Measurements from ENCODE around the gene CHCHD3. TPM values are rescaled to one million over a fixed set of nuclear protein-coding genes. Genes with fewer than 3 reads are reported as not detected.

CHCHD3 gene
- total RNA-seq = 47.5 and 60.1 TPM in 2 replicates

DNA sequence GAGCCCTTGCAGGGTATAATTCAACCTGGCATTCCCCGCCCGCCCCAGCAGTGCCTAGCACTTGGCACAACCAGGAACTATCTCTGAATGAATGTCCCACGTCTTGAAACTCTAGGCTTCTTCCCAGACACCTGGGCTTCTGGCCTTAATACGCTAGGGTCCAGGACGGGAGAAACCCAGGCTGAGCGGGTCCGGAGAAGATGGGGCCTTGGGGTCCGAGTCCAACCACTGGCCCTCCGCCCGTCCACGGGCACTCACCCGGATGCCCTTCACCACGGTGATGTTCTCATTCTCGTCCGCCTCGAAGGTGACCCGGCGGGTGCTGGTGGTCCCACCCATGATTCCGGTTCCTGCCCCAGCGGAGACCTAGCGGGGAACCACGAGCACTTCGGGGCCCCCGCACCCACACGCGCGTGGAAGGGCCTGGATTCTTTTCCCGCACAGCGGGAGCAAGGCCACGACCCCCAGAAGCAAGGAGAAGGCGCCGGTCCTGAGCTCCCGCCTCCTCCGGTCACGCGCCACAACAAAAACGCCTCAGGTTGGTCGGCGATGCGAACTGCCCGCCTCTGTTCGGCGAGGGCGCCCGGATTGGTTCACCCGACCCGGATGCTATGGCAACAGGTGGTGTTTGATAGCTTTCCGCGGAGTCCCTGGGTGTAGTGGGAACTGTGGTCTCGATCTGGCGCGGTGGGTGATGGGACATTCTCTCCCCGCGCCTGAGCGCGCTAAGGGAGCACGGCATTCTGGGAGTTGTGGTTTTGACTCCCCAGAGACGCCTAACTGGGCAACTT lies at the start of gene CHCHD3:
TSS of gene CHCHD3 (minus strand) at position 492 of the 791 bp plus-strand sequence. CDS start at position 339, 153 bp downstream.
- peak; percentile 94 to 98 for DNase-seq (ENCODE audit: low read depth in 2 of 2)

DNA sequence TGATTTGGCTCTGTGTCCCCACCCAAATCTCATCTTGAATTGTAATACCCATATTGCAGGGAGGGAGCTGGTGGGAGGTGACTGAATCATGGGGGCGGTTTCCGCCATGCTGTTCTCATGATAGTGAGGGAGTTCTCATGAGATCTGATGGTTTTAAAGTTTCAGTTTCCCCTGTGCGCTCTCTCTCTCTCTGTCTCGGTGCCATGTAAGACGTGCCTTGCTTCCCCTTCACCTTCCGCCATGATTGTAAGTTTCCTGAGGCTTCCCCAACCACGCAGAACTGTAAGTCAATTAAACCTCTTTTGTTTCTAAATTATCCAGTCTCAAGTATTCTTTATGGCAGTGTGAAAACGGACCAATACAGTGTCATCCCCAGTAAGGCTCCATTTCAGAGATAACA lies 48.3 kb upstream of the CHCHD3 start:
- DNase-seq (ENCODE audit: low read depth in 2 of 2) = no peak

DNA sequence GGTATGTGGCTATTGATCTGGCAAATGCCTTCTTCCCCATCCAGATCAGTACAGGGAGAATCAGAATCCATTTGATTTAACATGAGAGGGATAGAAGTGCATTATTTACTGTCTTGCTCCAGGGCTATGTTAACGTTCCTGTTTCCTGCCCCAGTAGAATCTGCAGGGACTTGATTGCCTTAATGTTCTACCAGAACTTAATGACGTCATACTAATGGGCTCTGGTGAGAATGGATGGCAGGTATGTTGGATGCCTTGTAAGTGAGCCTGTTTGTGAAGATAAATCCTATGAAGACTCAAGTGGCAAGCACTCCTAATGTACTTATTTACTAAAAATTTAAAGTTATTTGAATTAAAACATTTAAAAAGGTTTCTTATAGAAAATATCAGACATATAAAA lies 44.5 kb upstream of the CHCHD3 start:
- no peak for DNase-seq (ENCODE audit: low read depth in 2 of 2)

GRCh38 chr7:133124974-133125373 lies 43.1 kb upstream of the CHCHD3 start:
- DNase-seq (ENCODE audit: low read depth in 2 of 2) = no peak

- no peak for DNase-seq (ENCODE audit: low read depth in 2 of 2)
Observed at GRCh38 chr7:133121175-133121844, 39.4 kb upstream of the CHCHD3 start.

DNA sequence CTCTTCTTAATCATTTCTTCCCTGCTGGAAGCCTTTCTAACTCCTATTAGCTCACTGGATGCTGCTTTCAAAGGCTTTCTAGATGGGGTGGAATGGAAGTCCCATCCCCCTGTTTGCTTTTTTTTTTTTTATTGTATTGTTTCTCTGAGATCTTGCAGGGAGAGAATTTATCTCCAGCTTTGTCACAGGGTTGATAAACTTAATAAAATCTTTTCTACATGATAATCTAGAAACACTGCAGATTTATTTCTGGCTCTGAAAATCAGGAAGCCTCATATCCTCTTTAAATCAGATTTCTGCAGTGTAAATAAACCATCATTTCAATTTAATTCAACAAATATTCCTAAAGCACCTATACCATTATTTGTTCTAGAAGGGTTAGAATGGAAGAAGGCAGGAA lies 37.2 kb upstream of the CHCHD3 start:
- no peak for DNase-seq (ENCODE audit: low read depth in 2 of 2)

GRCh38 chr7:133118261-133118660 lies 36.4 kb upstream of the CHCHD3 start:
- no peak for DNase-seq (ENCODE audit: low read depth in 2 of 2)

- DNase-seq (ENCODE audit: low read depth in 2 of 2) = no peak
Observed at GRCh38 chr7:133117452-133117851, 35.6 kb upstream of the CHCHD3 start.

DNA sequence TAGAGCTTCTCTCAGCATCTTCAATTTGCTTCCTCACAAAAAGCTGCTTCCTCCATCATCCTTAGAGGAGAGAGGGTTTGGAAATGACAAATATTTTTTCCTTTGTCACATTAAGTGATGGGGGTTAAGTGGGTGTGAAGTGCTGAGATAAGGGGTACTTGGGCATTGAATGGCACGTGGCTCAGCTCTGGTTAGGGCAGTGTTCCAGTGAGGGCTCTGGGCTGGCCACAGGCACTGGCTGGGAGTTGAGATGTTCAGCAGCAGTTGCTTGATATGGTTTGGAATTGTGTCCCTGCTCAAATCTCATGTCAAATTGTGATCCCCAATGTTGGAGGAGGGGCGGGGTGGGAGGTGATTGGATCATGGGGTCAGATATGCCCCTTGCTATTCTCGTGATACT lies 33.7 kb upstream of the CHCHD3 start:
- no peak for DNase-seq (ENCODE audit: low read depth in 2 of 2)

GRCh38 chr7:133114519-133114918 lies 32.6 kb upstream of the CHCHD3 start:
- DNase-seq (ENCODE audit: low read depth in 2 of 2) = no peak

DNA sequence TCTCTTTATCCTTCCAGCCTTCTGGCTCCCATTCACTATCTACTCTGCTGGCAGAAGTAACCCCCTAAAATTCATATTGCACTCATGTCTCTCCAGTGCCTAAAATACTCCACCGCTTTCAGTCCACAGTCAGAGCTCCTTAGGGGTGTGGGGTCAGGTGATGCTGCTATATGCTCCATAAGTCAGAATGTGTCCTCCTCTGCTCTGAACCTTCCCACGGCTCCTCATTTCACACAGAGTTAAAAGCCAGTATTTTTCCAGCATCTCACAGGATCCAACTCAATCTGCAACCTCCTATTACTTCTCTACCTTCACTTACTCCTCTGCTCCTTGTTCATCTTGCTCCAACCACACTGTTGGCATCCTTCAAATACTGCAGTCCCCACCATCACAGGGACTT lies 31.1 kb upstream of the CHCHD3 start:
- no peak for DNase-seq (ENCODE audit: low read depth in 2 of 2)

GRCh38 chr7:133112335-133112734 lies 30.4 kb upstream of the CHCHD3 start:
- DNase-seq (ENCODE audit: low read depth in 2 of 2) = no peak

GRCh38 chr7:133110312-133110711 lies 28.4 kb upstream of the CHCHD3 start:
- DNase-seq (ENCODE audit: low read depth in 2 of 2) = no peak

DNA sequence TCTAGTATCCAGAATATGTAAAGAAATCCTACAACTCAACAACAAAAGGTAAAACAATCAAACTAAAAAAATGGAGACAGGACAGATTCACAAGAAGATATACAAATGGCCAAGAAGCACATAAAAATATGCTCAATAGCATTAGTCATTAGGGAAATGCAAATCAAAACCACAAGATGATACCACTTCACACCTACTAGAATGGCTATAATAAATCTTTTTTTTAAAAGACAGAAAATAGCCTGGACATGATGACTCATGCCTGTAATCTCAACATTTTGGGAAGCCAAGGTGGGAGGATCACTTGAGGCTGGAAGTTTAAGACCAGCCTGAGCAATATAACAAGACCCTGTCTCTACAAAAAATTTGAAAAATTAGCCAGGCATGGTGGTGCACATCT lies 27.9 kb upstream of the CHCHD3 start:
- DNase-seq (ENCODE audit: low read depth in 2 of 2) = no peak

DNA sequence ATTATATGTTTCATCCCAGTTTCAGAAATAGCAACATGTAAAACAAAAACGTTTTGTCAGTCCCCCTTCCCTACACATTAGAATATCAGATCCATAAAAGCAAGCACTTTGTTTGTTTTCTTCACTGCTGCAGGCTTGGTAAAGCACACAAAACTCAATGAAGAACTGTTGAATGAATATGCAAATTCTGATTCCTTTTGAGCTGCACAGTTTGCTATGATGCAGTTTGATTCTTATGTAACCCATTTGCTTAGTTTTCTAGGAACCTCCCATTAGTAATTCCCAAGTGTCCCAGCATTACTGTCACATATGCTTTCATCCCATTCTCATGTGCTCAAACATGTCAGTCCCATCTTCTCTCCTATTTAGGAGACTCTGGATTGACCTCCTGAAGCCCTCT lies 26.1 kb upstream of the CHCHD3 start:
- no peak for DNase-seq (ENCODE audit: low read depth in 2 of 2)

DNA sequence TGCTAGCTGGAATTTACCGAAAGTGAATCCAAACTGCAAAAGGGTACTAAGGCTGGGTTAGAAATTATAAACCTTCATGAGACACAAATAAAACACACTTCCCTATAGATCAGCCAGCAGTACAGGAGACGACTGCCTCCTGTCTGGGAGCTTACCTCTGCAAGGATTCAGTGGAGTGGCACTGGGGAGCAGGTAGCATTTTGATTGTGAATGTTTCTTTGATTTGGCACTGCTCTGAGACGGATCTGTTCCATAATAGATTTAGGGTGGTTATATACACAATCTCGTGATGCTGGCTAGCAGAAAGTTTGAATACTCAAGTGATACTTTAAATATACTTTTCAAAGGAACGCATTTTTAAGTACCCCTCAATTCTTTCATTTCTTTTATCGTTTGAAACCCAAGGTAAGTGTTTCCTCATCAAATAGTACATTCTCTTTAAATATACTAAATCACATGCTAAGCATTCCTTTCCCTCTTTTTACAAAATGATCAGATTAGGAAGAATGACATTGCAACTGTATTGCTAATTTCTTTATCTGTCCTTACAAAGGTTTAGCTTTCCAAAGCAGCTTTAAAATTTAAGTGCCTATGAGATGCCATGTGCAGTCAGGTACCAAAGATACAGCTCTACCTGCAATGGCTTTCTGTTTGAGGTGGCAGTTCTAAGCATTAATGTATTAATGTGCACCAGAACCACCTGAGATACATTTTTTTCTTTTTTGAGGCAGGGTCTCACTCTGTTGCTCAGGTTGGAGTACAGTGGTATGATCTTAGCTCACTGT lies 20.6 kb upstream of the CHCHD3 start:
- DNase-seq (ENCODE audit: low read depth in 2 of 2) = no peak

- DNase-seq (ENCODE audit: low read depth in 2 of 2) = no peak
Observed at GRCh38 chr7:133099633-133100286, 17.9 kb upstream of the CHCHD3 start.

DNA sequence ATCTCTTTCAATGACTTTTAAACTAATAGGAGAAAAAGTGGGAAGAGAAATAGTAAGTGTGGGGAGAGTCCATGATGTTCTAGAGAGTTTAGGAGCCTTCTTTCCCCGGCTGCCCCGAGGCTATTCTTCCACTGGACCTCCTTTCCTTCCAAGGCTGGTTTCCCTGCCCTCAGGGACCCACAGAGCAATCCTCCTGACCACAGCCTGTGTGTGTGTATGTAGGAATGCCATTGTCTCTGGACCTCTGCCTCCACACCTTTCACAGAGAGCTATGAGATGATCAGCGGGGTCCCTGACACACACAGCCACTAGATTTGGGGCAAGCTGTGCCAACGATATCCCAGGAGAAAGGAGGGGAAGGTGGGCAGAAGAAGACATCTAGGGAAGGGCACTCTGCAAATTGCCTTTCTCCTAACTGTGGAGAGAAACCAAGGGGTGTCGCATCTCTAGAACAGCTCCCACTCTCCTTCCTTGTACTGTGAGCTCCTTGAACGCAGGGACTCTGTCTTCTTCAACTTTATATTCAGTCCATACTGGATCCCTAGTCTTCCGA lies 13.3 kb upstream of the CHCHD3 start:
- no peak for DNase-seq (ENCODE audit: low read depth in 2 of 2)

DNA sequence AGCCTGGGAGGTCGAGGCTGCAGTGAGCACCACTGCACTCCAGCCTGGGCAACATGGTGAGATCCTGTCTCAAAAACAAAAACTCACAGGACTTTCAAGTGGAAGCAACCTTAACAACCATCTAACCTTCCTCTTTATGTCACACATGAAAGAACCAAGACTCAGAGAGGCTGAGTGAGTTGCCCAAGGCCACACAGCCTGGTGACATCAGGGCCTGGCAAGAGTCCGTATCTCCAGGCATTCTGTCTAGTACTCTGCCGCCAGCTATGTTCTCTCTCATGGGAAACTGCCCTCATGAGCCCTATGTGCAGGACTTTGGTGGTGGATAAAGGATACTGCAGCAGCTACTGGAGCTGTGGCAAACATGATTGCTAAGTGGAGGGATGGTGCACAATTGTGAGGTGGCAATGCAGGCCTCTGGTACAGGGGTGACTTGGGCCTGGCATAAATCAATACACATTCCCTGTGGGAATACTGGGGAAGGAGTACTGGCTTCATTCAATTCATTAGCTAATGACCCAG lies 10.1 kb upstream of the CHCHD3 start:
- DNase-seq (ENCODE audit: low read depth in 2 of 2) = no peak

- no peak for DNase-seq (ENCODE audit: low read depth in 2 of 2)
Observed at GRCh38 chr7:133082390-133082766, 488 bp upstream of the CHCHD3 start.

- DNase-seq (ENCODE audit: low read depth in 2 of 2) = peak in 1 of 2 donors; percentile 2
Observed at GRCh38 chr7:133081119-133081598, 731 bp downstream of the CHCHD3 start.
